ENCODE results near the gene NR4A2. TPM values are rescaled to one million over a fixed set of nuclear protein-coding genes. Genes with fewer than 3 reads are reported as not detected.

Gene NR4A2
- total and polyA plus RNA-seq, 7 donors: 1.8 to 11.3 (median 2.6) TPM

GRCh38 chr2:156317631-156318030 is 14.9 kb downstream of the NR4A2 start:
- intact Hi-C loops (cut with DNase I): no loop called here
- Histone ChIP-seq H3K36me3 (no peaks in the 10 kb centered on the region), H3K9me3 (no peaks in the 10 kb centered on the region), H3K4me3 (no peak overlapping the region), H3K27ac (no peak overlapping the region), H3K4me1 (peaks cover 0 to 31% (median 31%) of the 10 kb centered on the region in 4 donors), H3K27me3 (peaks cover 15 to 38% (median 34%) of the 10 kb centered on the region in 3 donors)
- no peak for TF ChIP-seq POLR2A (IDR thresholded peaks at IDR 0.05)
- TF ChIP-seq EP300 (IDR thresholded peaks at IDR 0.05): no peak
- WGBS, 2 donors: 86 to 90% methylated on average over 3 of the region's 3 CpGs
- no peak for DNase-seq

GRCh38 chr2:156311976-156312375 is 20.5 kb downstream of the NR4A2 start:
- intact Hi-C loops (cut with DNase I): no loop called here
- no peak overlapping the region for H3K27ac ChIP-seq

GRCh38 chr2:156310773-156311172 is 21.7 kb downstream of the NR4A2 start:
- Histone ChIP-seq H3K9me3 (no peaks in the 10 kb centered on the region), H3K36me3 (no peaks in the 10 kb centered on the region), H3K4me3 (no peak overlapping the region), H3K27ac (no peak overlapping the region), H3K27me3 (no peaks in the 10 kb centered on the region), H3K4me1 (no peaks in the 10 kb centered on the region)
- intact Hi-C loops (cut with DNase I): no loop called here
- TF ChIP-seq CTCF (IDR thresholded peaks at IDR 0.05): no peak
- no peak for TF ChIP-seq POLR2A (IDR thresholded peaks at IDR 0.05)
- no peak for TF ChIP-seq POLR2AphosphoS5 (IDR thresholded peaks at IDR 0.05)
- no peak for TF ChIP-seq EP300 (IDR thresholded peaks at IDR 0.05)
- no peak for DNase-seq

More at GRCh38 chr2:156311976-156312375, 20.5 kb downstream of the NR4A2 start:
- no peak for DNase-seq
- Histone ChIP-seq H3K4me1 (no peaks in the 10 kb centered on the region), H3K9me3 (no peaks in the 10 kb centered on the region), H3K4me3 (no peak overlapping the region), H3K36me3 (no peaks in the 10 kb centered on the region), H3K27me3 (no peaks in the 10 kb centered on the region)
- TF ChIP-seq CTCF (IDR thresholded peaks at IDR 0.05): no peak
- TF ChIP-seq POLR2A (IDR thresholded peaks at IDR 0.05): no peak
- TF ChIP-seq EP300 (IDR thresholded peaks at IDR 0.05): no peak
- WGBS, 2 donors: 75 to 89% methylated on average over 2 of the region's 2 CpGs

GRCh38 chr2:156309917-156310316 is 22.6 kb downstream of the NR4A2 start:
- no peak for TF ChIP-seq POLR2AphosphoS5 (IDR thresholded peaks at IDR 0.05)
- TF ChIP-seq CTCF (IDR thresholded peaks at IDR 0.05): no peak
- no peak for TF ChIP-seq EP300 (IDR thresholded peaks at IDR 0.05)
- TF ChIP-seq POLR2A (IDR thresholded peaks at IDR 0.05): no peak
- Histone ChIP-seq H3K36me3 (no peaks in the 10 kb centered on the region), H3K27ac (no peak overlapping the region), H3K9me3 (no peaks in the 10 kb centered on the region), H3K27me3 (no peaks in the 10 kb centered on the region), H3K4me1 (no peaks in the 10 kb centered on the region), H3K4me3 (no peak overlapping the region)
- DNase-seq: no peak
- WGBS, 2 donors: 89 to 92% methylated on average over 1 of the region's 1 CpG
- intact Hi-C loops (cut with DNase I): no loop called here

- no peaks in the 10 kb centered on the region for H3K4me1 ChIP-seq
- no peaks in the 10 kb centered on the region for H3K36me3 ChIP-seq
- TF ChIP-seq CTCF (IDR thresholded peaks at IDR 0.05): no peak
- no peaks in the 10 kb centered on the region for H3K27me3 ChIP-seq
- no peak for DNase-seq
- H3K4me3 ChIP-seq: no peak overlapping the region
- no peaks in the 10 kb centered on the region for H3K9me3 ChIP-seq
- intact Hi-C loops (cut with DNase I): no loop called here
- H3K27ac ChIP-seq: no peak overlapping the region
Measured at GRCh38 chr2:156309167-156309566, 23.4 kb downstream of the NR4A2 start.
